ENCODE measurements around the gene ZFAND2A.

ZFAND2A gene

DNA sequence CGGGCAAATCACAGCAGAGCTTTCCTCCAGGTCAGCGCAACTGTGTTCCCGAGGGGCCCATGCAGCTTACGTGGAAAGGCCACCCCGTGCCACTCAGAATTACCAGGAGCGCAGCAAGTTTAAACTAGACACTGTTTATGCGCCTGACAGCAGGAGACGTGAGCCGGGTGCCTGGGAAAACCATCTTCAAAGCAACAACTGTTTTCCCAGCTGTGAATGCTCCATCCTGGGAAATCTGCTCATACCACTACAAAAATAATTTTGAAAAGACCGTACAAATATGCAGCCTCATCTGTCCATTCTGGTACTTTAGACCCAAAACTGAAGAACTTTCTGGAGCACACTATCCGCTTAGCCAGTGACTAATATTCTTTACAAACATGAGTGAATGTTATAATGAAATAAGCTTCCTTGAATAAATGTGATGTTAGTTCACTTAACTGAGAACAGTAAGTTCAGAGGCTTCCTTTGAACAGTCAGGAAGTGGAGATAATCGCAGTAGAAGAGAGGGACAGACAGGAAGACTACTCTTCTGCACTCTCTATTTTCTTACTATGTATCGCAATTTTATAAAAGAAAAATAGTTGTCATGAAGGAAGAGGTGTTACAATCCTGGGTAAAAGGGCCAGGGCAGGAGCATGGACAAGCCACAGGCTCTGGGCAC lies 55.3 kb downstream of the ZFAND2A start:
- no peak for DNase-seq

DNA sequence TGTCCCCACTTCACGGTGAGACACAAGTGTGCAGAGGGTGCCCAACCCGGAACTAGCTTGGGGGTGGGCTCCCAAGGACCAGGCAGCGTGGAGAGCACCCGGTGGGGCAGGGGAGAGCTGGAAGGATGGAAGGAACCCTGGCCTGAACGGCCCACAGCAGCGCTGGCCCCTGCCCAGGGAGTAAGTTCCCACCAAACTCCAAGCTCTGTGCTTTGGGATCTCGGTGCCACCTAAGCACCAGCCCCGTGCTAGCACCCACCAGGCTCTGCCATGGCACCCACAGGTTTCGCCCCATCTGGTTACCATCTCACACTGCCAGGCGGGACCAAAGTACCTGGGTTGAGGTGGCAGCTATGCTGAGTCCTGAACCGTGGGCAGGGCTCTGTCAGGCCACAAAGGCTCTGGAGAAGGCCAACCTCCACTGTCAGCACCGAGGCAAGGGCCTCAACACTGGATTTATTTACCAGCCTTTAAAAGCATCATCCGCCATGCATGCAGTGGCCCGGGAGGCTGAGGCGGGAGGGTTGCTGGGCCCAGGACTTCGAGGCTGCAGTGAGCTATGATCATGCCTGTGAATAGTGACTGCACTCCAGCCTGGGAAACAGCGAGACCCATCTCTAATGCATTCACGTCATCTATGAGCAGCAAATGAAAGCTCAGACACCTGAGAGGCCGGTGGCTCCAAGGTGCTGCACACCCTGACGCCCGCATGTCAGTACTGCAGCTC lies 56.0 kb downstream of the ZFAND2A start:
- DNase-seq, result no peak

- no peak for DNase-seq
Measured at GRCh38 chr7:1103009-1103788, 56.8 kb downstream of the ZFAND2A start.

Data from hematopoietic multipotent progenitor cell treated with erythropoietin and hydrocortisone succinate and interleukin-3 and kit ligand, for 8 days (in vitro differentiated cells).